GM21515 (cell line): ENCODE data around the gene ONECUT3.

Experiments used
- ATAC-seq: cut with Tn5 transposase; IDR thresholded peaks from one replicate; pipeline ENCODE4 v1.9.1; 2021; ENCODE audit not compliant: unreplicated experiment

Gene ONECUT3

GRCh38 chr19:1828279-1829238 lies 75.3 kb downstream of the ONECUT3 start:
- no peak for ATAC-seq

DNA sequence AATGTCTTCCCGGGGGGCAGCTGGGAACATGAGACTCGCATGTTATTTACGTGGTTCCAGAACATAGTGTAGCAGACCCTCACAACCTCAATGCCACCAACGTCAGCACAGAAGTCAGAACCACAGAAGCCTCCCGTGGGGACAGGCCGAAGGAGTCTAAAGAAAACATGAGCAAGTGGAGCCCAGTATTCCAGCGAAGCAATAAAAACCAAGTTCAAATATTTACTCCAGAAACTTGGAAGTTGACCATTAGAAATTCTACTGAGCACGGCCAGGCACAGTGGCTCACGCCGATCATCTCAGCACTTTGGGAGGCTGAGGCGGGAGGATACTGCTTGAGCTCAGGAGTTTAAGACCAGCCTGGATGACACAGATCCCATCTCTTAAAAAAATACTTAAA lies 76.7 kb downstream of the ONECUT3 start:
- no peak for ATAC-seq

DNA sequence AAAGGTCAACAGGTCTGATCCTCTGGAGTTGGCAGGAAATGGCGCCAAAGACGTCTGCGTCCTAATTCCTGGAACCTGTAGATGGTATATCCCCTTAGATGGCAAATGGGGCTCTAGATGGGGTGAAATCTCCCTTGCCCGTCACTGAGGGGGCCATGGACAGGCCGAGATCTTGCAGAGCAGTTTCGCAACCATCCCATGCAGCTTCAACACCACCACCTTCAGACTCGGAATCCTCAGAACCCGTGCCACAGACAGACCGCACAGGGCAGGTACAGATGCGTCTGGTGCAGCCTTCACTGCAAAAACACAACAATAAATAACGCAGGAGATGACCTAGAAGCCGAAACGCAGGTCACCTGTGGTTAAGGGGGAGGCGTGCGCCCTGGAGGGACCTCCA lies 77.3 kb downstream of the ONECUT3 start:
- no peak for ATAC-seq
